HG02970 (cell line): ENCODE data around the gene ALPG.
"Not testable (repeated sequence)": the region's sequence is repeated elsewhere in the genome, so short reads cannot be mapped to it uniquely, and the experiment has no call there.

Experiments used
- ATAC-seq: cut with Tn5 transposase; IDR thresholded peaks from one replicate; pipeline ENCODE4 v1.9.1; 2021; ENCODE audit warnings: mild to moderate bottlenecking, moderate library complexity, moderate number of reproducible peaks; ENCODE audit not compliant: unreplicated experiment, low FRiP score

Gene ALPG

GRCh38 chr2:232418056-232418455, 11.4 kb downstream of the ALPG start:
- ATAC-seq: no peak

GRCh38 chr2:232418466-232419244, 12.0 kb downstream of the ALPG start:
- ATAC-seq: no peak

GRCh38 chr2:232419245-232420072, 12.8 kb downstream of the ALPG start:
- no peak for ATAC-seq

GRCh38 chr2:232420073-232420454, 13.4 kb downstream of the ALPG start:
- ATAC-seq: no peak

GRCh38 chr2:232420463-232421188, 14.0 kb downstream of the ALPG start:
- ATAC-seq: no peak

- ATAC-seq: no peak
Observed at GRCh38 chr2:232421189-232421785, 14.6 kb downstream of the ALPG start.

GRCh38 chr2:232422051-232422450, 15.4 kb downstream of the ALPG start:
- no peak for ATAC-seq

- ATAC-seq: not testable (repeated sequence)
Observed at GRCh38 chr2:232422996-232423395, 16.4 kb downstream of the ALPG start.

- ATAC-seq: not testable (repeated sequence)
Observed at GRCh38 chr2:232423407-232423806, 16.8 kb downstream of the ALPG start.

GRCh38 chr2:232431705-232432590, 25.3 kb downstream of the ALPG start:
- ATAC-seq: no peak

- no peak for ATAC-seq
Observed at GRCh38 chr2:232432598-232433184, 26.0 kb downstream of the ALPG start.

- not testable (repeated sequence) for ATAC-seq
Observed at GRCh38 chr2:232433622-232434021, 27.0 kb downstream of the ALPG start.

- no peak for ATAC-seq
Observed at GRCh38 chr2:232434091-232434490, 27.4 kb downstream of the ALPG start.

- ATAC-seq: no peak
Observed at GRCh38 chr2:232434563-232435374, 28.1 kb downstream of the ALPG start.

GRCh38 chr2:232435375-232435648, 28.7 kb downstream of the ALPG start:
- no peak for ATAC-seq

- no peak for ATAC-seq
Observed at GRCh38 chr2:232435805-232436204, 29.2 kb downstream of the ALPG start.

- ATAC-seq: no peak
Observed at GRCh38 chr2:232436381-232437194, 29.9 kb downstream of the ALPG start.

- no peak for ATAC-seq
Observed at GRCh38 chr2:232437195-232437571, 30.5 kb downstream of the ALPG start.
